ENCODE results near the gene SPRR2D. TPM values are rescaled to one million over a fixed set of nuclear protein-coding genes. Genes with fewer than 3 reads are reported as not detected.

Gene SPRR2D
- total and polyA plus RNA-seq, 2 experiments from 2014 or later, result not detected

GRCh38 chr1:152998476-152998875 lies 42.4 kb downstream of the SPRR2D start (continued):
- no peak for TF ChIP-seq POLR2AphosphoS5 (IDR thresholded peaks at IDR 0.05; ENCODE audit: low read depth)
- no peak for TF ChIP-seq ZNF331 (CRISPR knock-in tag; IDR thresholded peaks at IDR 0.05; ENCODE audit: low read depth)
- TF ChIP-seq STAT1 (IDR thresholded peaks at IDR 0.05; ENCODE audit: unreplicated experiment), result no peak
- TF ChIP-seq EZH2 (IDR thresholded peaks at IDR 0.05; ENCODE audit: low read depth, unreplicated experiment), result no peak

- Mint-ChIP-seq H3K27me3 (ENCODE audit: insufficient read depth, low read depth, poor library complexity) (peaks cover 2% of the 10 kb centered on the region), H3K4me3 (no peak overlapping the region), H3K4me1 (peaks cover 11% of the 10 kb centered on the region; the same call in 2 of the 3 replicates), H3K27ac (no peak overlapping the region), H3K36me3 (ENCODE audit: low read depth) (no peaks in the 10 kb centered on the region; the same call in 2 of the 3 replicates), H3K9me3 (peaks cover 8% of the 10 kb centered on the region; the same call in 2 of the 3 replicates)
- Histone ChIP-seq H3K4me1 (ENCODE audit: insufficient read depth) (no peaks in the 10 kb centered on the region; the same call in 1 of the 2 replicates), H3K4me2 (no peak overlapping the region), H3F3A (replicated peaks; ENCODE audit: low read depth) (no peaks in the 10 kb centered on the region), H2AFZ (no peak overlapping the region; the same call in 1 of the 2 replicates), H3K4me3 (no peak overlapping the region), H3K9me2 (ENCODE audit: insufficient read depth) (no peaks in the 10 kb centered on the region), H3K27me3 (ENCODE audit: insufficient read depth) (no peaks in the 10 kb centered on the region), H3K27ac (ENCODE audit: low read depth) (no peak overlapping the region), H3K36me3 (ENCODE audit: insufficient read depth) (no peaks in the 10 kb centered on the region), H4K20me1 (replicated peaks; ENCODE audit: insufficient read depth) (no peaks in the 10 kb centered on the region), H3K79me2 (replicated peaks; ENCODE audit: insufficient read depth) (no peaks in the 10 kb centered on the region)
- no peak for ATAC-seq
- TF ChIP-seq ZNF462 (CRISPR knock-in tag; IDR thresholded peaks at IDR 0.05), result no peak
- no peak for TF ChIP-seq NANOG (IDR thresholded peaks at IDR 0.05; ENCODE audit: borderline replicate concordance)
- TF ChIP-seq CTCF (conservative IDR thresholded peaks at IDR 0.05; ENCODE audit: low read depth in 2 of 2), result no peak
- DNase-seq (ENCODE audit: low spot score), result no peak
Measured at GRCh38 chr1:152997901-152998300, 43.0 kb downstream of the SPRR2D start.
